Endothelial cell of umbilical vein (primary cell): ENCODE data around the gene CARD10.

Experiments
- CTCF ChIP-seq, 2 donors: IDR thresholded peaks; 1 replicate in 1 of 2; 2 replicates in 1 of 2; pipeline ENCODE4 v1.5.1; 2011; ENCODE audit warnings: low read length in 2 of 2, mild to moderate bottlenecking in 2 of 2, moderate library complexity in 2 of 2, control low read depth in 1 of 2, inconsistent platforms in 1 of 2, low read depth in 1 of 2; ENCODE audit not compliant: insufficient read depth in 1 of 2; ENCODE audit errors: extremely low read depth in 1 of 2
- POLR2AphosphoS5 ChIP-seq: IDR thresholded peaks from 2 replicates; pipeline ENCODE4 v1.6.1; 2012; ENCODE audit warnings: low read depth, mild to moderate bottlenecking, control low read depth, low read length, moderate library complexity; ENCODE audit not compliant: insufficient read depth

GRCh38 chr22:37462436-37462835 is 56.8 kb downstream of the CARD10 start:
- no peak for TF ChIP-seq CTCF (IDR thresholded peaks at IDR 0.05; ENCODE audit: extremely low read depth in 1 of 2, insufficient read depth in 1 of 2, low read depth in 1 of 2, low read length in 2 of 2)
- no peak for TF ChIP-seq POLR2AphosphoS5
